GM18508 (cell line): ENCODE data around the gene OBSL1.

Source experiments
- ATAC-seq: cut with Tn5 transposase; IDR thresholded peaks from one replicate; pipeline ENCODE4 v1.9.1; 2021; ENCODE audit warnings: moderate number of reproducible peaks; ENCODE audit not compliant: insufficient read depth, unreplicated experiment

The OBSL1 gene

GRCh38 chr2:219567791-219568361 is 3.5 kb downstream of the OBSL1 start:
- no peak for ATAC-seq

- ATAC-seq: no peak
Observed at GRCh38 chr2:219567131-219567530, 4.2 kb downstream of the OBSL1 start.

GRCh38 chr2:219566640-219567039 is 4.7 kb downstream of the OBSL1 start:
- ATAC-seq: no peak

GRCh38 chr2:219565130-219566080 is 5.9 kb downstream of the OBSL1 start:
- ATAC-seq: no peak

- ATAC-seq: no peak
Observed at GRCh38 chr2:219563271-219563928, 7.9 kb downstream of the OBSL1 start.

- ATAC-seq: no peak
Observed at GRCh38 chr2:219562049-219563020, 9.0 kb downstream of the OBSL1 start.

GRCh38 chr2:219561179-219562048 is 9.9 kb downstream of the OBSL1 start:
- ATAC-seq: no peak

- ATAC-seq: no peak
Observed at GRCh38 chr2:219560893-219561178, 10.5 kb downstream of the OBSL1 start.

- no peak for ATAC-seq
Observed at GRCh38 chr2:219560037-219560892, 11.1 kb downstream of the OBSL1 start.

GRCh38 chr2:219559156-219559915 is 12.0 kb downstream of the OBSL1 start:
- no peak for ATAC-seq

GRCh38 chr2:219557791-219558785 is 13.3 kb downstream of the OBSL1 start:
- no peak for ATAC-seq

GRCh38 chr2:219557320-219557719 is 14.0 kb downstream of the OBSL1 start:
- no peak for ATAC-seq

GRCh38 chr2:219556413-219556812 is 14.9 kb downstream of the OBSL1 start:
- no peak for ATAC-seq

- no peak for ATAC-seq
Observed at GRCh38 chr2:219555956-219556355, 15.4 kb downstream of the OBSL1 start.

GRCh38 chr2:219554350-219554749 is 17.0 kb downstream of the OBSL1 start:
- no peak for ATAC-seq

GRCh38 chr2:219553463-219553963 is 17.8 kb downstream of the OBSL1 start:
- no peak for ATAC-seq

- ATAC-seq: no peak
Observed at GRCh38 chr2:219553168-219553417, 18.2 kb downstream of the OBSL1 start.
